Measurements from ENCODE around the gene EIF3F. TPM values are rescaled to one million over a fixed set of nuclear protein-coding genes. Genes with fewer than 3 reads are reported as not detected.

The EIF3F gene
- polyA plus RNA-seq, 2 of the 4 experiments (the other 2 are of a cell fraction), result 119 to 293 TPM

DNA sequence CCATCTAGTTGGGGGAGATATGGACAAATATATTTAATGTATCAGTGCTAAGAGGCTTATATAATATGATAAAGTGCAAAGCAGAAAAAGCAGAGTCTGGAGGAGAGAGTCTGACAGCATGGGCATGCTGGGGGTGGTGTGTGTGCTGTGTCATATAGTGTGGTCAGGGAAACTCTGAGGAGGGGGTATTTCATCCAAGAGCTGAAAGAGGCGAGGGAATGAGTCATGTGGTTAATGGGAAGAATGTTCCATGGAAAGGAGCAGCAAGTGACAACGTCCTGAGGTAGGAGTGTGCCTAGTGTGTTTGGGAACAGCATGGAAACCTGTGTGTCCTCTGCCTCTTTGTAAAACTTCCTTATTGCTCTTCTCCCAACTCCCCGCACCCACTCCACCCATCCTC is 38.0 kb downstream of the EIF3F start:
- POLR2A ChIA-PET, result no interaction called here
- FAIRE-seq, result no peak

DNA sequence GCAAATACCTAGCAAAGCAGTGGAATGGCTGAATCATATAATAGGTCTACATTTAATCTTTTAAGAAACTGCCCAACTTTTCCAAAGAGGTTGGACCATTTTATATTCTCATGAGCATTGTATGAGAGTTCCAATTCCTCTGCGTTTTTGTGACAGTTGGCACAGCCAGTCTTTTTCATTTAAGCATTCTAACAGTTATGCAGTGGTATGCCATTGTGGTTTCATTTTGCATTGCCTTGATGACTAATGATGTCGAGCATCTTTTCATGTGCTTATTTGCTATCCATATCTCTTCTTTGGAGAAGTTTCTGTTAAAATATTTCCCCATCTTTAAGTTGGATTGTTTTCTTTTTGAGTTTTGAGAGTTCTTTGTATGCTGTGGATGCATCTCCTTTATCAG is 38.7 kb downstream of the EIF3F start:
- DNase-seq (ENCODE audit: low read depth in 1 of 2, low spot score in 1 of 2) (no peak), ATAC-seq (no peak), FAIRE-seq (no peak)
- TF ChIP-seq HOXA7 (CRISPR knock-in tag; IDR thresholded peaks at IDR 0.05), result no peak
- no peak for TF ChIP-seq FOSL2 (IDR thresholded peaks at IDR 0.05)
- TF ChIP-seq FOSL2 (CRISPR knock-in tag; IDR thresholded peaks at IDR 0.05), result no peak
- no peak for TF ChIP-seq CHD2 (IDR thresholded peaks at IDR 0.05; ENCODE audit: low read length, partially characterized antibody)
- TF ChIP-seq RFX5 (IDR thresholded peaks at IDR 0.05), result no peak
- no peak for TF ChIP-seq RAD21 (conservative IDR thresholded peaks at IDR 0.05 in 1 of 2, IDR thresholded peaks at IDR 0.05 in 1 of 2)
- TF ChIP-seq, protein P1, sequence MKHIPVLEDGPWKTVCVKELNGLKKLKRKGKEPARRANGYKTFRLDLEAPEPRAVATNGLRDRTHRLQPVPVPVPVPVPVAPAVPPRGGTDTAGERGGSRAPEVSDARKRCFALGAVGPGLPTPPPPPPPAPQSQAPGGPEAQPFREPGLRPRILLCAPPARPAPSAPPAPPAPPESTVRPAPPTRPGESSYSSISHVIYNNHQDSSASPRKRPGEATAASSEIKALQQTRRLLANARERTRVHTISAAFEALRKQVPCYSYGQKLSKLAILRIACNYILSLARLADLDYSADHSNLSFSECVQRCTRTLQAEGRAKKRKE (CRISPR knock-in tag; IDR thresholded peaks at IDR 0.05; ENCODE audit: low read depth), result no peak
- TF ChIP-seq EHF (CRISPR knock-in tag; IDR thresholded peaks at IDR 0.05), result no peak
- no peak for TF ChIP-seq EP300 (IDR thresholded peaks at IDR 0.05)
- no peak for TF ChIP-seq CEBPB (IDR thresholded peaks at IDR 0.05)
- TF ChIP-seq MYC (IDR thresholded peaks at IDR 0.05; ENCODE audit: borderline replicate concordance, low read length), result no peak
- TF ChIP-seq HOXB5 (CRISPR knock-in tag; IDR thresholded peaks at IDR 0.05), result no peak
- H3K4me1 ChIP-seq, result no peaks in the 10 kb centered on the region
- no peak overlapping the region for H3K27ac ChIP-seq
- CTCF ChIA-PET, result interaction anchor here (1.6 kb wide), 1 partner anchor 20 kb away, joined by 7 read pairs; no protein-coding TSS in a partner anchor
- no peaks in the 10 kb centered on the region for H3K9me3 ChIP-seq
- no peak overlapping the region for H3K4me3 ChIP-seq
- POLR2A ChIA-PET, result no interaction called here
- 15% methylated on average over 2 of the region's 2 CpGs for whole genome bisulfite sequencing (ENCODE audit: missing lambda C conversion rate)
- no peak overlapping the region for H3K4me2 ChIP-seq

More for the DNA sequence above, 38.0 kb downstream of the EIF3F start:
- WGBS (ENCODE audit: missing lambda C conversion rate), result 30% methylated on average over 3 of the region's 3 CpGs
- ATAC-seq (peak in 1 of 2 experiments; percentile 22; a peak in 1 of 6 replicates), DNase-seq (ENCODE audit: low read depth in 1 of 2, low spot score in 1 of 2) (no peak)
- Histone ChIP-seq H3K4me1 (no peaks in the 10 kb centered on the region), H3K4me2 (no peak overlapping the region), H3K27ac (no peak overlapping the region), H3K4me3 (no peak overlapping the region), H3K9me3 (no peaks in the 10 kb centered on the region)
- TF ChIP-seq CEBPB (IDR thresholded peaks at IDR 0.05) (no peak), RARB (CRISPR knock-in tag; IDR thresholded peaks at IDR 0.05) (no peak), ZSCAN20 (CRISPR knock-in tag; IDR thresholded peaks at IDR 0.05) (no peak), CHD4 (IDR thresholded peaks at IDR 0.05; ENCODE audit: borderline replicate concordance) (no peak), ESRRA (IDR thresholded peaks at IDR 0.05; ENCODE audit: borderline replicate concordance, low read length) (no peak), KDM5A (IDR thresholded peaks at IDR 0.05) (no peak), POLR2AphosphoS2 (conservative IDR thresholded peaks at IDR 0.05; ENCODE audit: low read length) (no peak), RFX5 (IDR thresholded peaks at IDR 0.05) (no peak), EHF (CRISPR knock-in tag; IDR thresholded peaks at IDR 0.05) (no peak)
- TF ChIP-seq, protein P2, sequence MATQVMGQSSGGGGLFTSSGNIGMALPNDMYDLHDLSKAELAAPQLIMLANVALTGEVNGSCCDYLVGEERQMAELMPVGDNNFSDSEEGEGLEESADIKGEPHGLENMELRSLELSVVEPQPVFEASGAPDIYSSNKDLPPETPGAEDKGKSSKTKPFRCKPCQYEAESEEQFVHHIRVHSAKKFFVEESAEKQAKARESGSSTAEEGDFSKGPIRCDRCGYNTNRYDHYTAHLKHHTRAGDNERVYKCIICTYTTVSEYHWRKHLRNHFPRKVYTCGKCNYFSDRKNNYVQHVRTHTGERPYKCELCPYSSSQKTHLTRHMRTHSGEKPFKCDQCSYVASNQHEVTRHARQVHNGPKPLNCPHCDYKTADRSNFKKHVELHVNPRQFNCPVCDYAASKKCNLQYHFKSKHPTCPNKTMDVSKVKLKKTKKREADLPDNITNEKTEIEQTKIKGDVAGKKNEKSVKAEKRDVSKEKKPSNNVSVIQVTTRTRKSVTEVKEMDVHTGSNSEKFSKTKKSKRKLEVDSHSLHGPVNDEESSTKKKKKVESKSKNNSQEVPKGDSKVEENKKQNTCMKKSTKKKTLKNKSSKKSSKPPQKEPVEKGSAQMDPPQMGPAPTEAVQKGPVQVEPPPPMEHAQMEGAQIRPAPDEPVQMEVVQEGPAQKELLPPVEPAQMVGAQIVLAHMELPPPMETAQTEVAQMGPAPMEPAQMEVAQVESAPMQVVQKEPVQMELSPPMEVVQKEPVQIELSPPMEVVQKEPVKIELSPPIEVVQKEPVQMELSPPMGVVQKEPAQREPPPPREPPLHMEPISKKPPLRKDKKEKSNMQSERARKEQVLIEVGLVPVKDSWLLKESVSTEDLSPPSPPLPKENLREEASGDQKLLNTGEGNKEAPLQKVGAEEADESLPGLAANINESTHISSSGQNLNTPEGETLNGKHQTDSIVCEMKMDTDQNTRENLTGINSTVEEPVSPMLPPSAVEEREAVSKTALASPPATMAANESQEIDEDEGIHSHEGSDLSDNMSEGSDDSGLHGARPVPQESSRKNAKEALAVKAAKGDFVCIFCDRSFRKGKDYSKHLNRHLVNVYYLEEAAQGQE (IDR thresholded peaks at IDR 0.05), result no peak
- TF ChIP-seq, protein P3, sequence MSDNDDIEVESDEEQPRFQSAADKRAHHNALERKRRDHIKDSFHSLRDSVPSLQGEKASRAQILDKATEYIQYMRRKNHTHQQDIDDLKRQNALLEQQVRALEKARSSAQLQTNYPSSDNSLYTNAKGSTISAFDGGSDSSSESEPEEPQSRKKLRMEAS (IDR thresholded peaks at IDR 0.05), result no peak
- CTCF ChIA-PET, result interaction anchor here (1.6 to 4.0 kb wide), 2 partner anchors 19 to 75 kb away, joined by 7 to 28 read pairs; no protein-coding TSS in a partner anchor

DNA sequence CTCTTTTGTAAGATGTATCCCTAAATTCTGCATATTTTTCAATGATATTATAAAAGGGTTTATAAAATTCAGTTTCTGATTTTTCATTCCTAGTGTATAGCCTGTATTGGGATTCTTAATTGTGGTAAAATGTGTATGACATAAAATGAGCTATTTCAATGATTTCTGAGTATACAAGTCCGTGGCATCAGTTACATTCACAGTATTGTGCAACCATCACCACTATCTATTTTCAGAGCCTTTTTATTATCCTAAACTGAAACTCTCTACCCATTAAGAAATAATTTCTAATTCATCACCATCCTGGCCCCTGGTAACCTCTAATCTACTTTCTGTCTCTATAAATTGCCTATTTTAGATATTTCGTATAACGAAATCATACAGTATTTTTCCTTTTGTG is 39.8 kb downstream of the EIF3F start:
- DNase-seq (ENCODE audit: low read depth in 1 of 2, low spot score in 1 of 2) (no peak), FAIRE-seq (no peak), ATAC-seq (no peak)
- Histone ChIP-seq H3K4me2 (no peak overlapping the region), H3K4me3 (no peak overlapping the region), H3K27ac (no peak overlapping the region), H3K4me1 (no peaks in the 10 kb centered on the region), H3K9me3 (no peaks in the 10 kb centered on the region)
- ChIA-PET CTCF (interaction anchor here (1.0 to 17.4 kb wide), 3 partner anchors 20 to 64 kb away, joined by 3 to 644 read pairs (median 10); partner anchors contain the start of genes EIF3F and TUB), POLR2A (no interaction called here)
- 68% methylated on average over 3 of the region's 3 CpGs for WGBS (ENCODE audit: missing lambda C conversion rate)
- TF ChIP-seq RAD21 (conservative IDR thresholded peaks at IDR 0.05 in 1 of 2, IDR thresholded peaks at IDR 0.05 in 1 of 2) (no peak), CEBPB (IDR thresholded peaks at IDR 0.05) (peak; percentile 21 to 22; a peak in 1 of 4 replicates)

All from A549 (cell line).